AG10803 (cell line): ENCODE data around the gene ANKRD29.

Experiments used
- DNase-seq: peaks from one replicate; pipeline ENCODE4 v3.0.0; 2010; ENCODE audit warnings: low read depth
- H3K4me3 ChIP-seq: 2 replicates; pipeline ENCODE4 v1.5.1; 2011; ENCODE audit warnings: mild to moderate bottlenecking, low read length, control low read depth
- CTCF ChIP-seq: conservative IDR thresholded peaks from 2 replicates; pipeline ENCODE4 v1.5.1; 2011; ENCODE audit warnings: mild to moderate bottlenecking, low read length, control low read depth, inconsistent platforms

The ANKRD29 gene

GRCh38 chr18:23704806-23705205, 42.1 kb upstream of the ANKRD29 start:
- H3K4me3 ChIP-seq: no peak overlapping the region
- no peak for DNase-seq
- TF ChIP-seq CTCF: no peak

DNA sequence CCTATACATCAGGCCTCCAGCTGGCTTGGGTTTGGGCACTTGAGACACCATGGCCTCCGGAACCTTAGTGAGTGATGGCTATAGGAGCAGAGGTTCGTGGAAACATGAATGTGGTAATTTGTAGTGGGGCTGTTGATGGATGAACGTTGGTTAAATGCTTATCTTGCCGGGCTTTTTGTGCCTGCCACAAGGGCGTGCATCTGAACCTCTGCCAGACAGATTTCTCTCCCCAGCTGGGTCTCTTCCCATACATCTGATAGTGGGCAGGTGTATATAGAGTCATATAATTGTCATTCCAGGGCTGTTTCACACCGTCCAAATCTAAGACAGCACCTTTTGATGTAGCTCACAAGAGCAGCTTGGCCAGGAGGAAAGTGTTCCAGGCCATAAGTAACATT, 41.3 kb upstream of the ANKRD29 start:
- H3K4me3 ChIP-seq: no peak overlapping the region
- DNase-seq: no peak
- no peak for TF ChIP-seq CTCF

GRCh38 chr18:23703057-23703986, 40.6 kb upstream of the ANKRD29 start:
- DNase-seq: peak; percentile 68
- H3K4me3 ChIP-seq: no peak overlapping the region
- TF ChIP-seq CTCF: peak; percentile 76

DNA sequence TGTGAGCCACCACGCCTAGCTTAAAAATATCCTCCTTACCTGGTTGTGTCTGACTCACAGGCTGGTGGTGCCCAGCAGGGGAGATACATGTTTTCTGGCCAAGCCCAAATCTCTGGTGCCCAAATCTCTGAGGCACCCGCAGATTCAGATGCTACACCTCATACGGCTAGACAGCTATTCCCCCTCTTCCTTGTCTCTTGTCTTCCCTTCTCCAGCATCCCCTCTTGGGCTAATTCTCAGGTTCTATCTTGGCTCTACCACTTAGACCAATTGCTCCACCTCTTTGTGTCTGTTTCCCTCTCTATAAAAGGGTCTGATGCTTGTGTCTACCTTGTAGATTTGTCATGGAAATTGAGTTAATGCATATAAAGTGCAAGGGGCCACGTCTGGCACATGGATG, 39.9 kb upstream of the ANKRD29 start:
- TF ChIP-seq CTCF: no peak
- no peak overlapping the region for H3K4me3 ChIP-seq
- DNase-seq: no peak

GRCh38 chr18:23701544-23702064, 38.9 kb upstream of the ANKRD29 start:
- H3K4me3 ChIP-seq: no peak overlapping the region
- TF ChIP-seq CTCF: no peak
- DNase-seq: no peak

DNA sequence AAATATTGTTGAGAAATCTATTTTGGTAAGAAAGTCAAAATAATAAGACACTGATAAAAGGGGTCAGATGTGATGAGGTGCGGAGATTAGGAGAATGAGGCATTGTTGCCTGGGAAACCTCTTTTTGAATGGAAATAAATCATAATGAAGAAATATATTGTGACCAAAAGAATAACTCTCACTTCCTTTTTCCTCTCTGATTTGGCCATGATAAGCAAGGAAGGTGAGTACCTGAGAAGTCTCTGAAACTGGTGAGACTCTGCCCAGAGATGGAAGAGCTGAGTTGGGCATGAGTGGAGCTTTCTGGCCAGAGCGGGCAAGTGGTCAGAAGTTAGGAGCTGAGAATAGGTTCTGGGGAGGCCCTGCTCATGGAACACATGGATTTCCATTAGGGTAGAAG, 38.3 kb upstream of the ANKRD29 start:
- no peak for DNase-seq
- TF ChIP-seq CTCF: no peak
- H3K4me3 ChIP-seq: no peak overlapping the region

DNA sequence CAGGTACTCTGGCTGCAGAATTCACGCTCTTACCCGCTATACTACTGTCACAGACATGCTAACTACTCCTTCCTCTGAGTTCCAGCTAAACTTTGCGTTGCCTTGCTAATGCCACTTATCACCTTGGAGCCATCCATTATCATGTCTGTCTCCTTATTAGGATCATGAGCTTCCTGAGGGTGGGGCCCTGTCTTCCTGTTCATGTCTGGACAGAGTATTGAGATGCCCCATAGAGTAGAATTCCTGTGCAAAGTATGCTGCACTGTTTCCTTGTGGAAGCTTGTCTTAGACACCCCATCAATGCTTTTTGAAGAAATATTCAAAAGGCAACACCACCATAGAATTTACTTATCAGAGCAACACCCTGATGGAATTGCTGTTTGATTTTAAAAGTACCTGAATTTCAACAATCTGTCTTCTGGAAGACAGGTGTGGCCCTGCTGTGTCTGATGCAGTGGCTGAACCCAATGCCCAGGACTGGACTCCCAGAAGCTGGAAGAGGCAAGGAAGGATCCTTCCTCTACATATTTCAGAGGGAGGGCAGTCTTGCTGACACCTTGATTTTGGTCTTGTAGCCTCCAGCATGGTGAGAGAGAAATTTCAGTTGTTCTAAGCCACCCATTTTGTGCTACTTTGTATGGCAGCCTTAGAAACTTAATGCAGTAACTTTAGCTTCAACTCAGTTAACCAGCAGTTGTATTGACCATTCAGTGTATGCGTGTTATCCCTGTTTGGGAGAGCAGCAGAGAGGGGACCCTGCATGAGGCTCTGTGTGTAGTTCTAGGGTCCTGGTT, 32.1 kb upstream of the ANKRD29 start:
- no peak for TF ChIP-seq CTCF
- no peak overlapping the region for H3K4me3 ChIP-seq
- no peak for DNase-seq
